ENCODE data around the gene KHK. TPM values are rescaled to one million over a fixed set of nuclear protein-coding genes. Genes with fewer than 3 reads are reported as not detected.

Gene KHK
- total and polyA plus RNA-seq, 2 of the 8 experiments (the other 6 are each of a cell fraction or from before 2014, with no cell fraction given) = 11.0 to 17.7 TPM

GRCh38 chr2:27143285-27143684 lies 56.7 kb downstream of the KHK start:
- H4K91ac ChIP-seq (replicated peaks; ENCODE audit: insufficient read length, low read length) = no peak overlapping the region
- no peaks in the 10 kb centered on the region for H3K36me3 ChIP-seq (ENCODE audit: control insufficient read depth in 2 of 4, insufficient read depth in 4 of 4, low read length in 3 of 4)
- H4K8ac ChIP-seq (ENCODE audit: extremely low read depth, insufficient read depth, low read length) = no peak overlapping the region
- ChIA-PET CTCF (ENCODE audit: partially characterized antibody) (interaction anchor here (1.9 kb wide), 1 partner anchor 49 kb away, joined by 5 read pairs; no protein-coding TSS in a partner anchor), POLR2A (ENCODE audit: partially characterized antibody) (no interaction called here)
- H3K23me2 ChIP-seq (ENCODE audit: low read depth, low read length) = no peaks in the 10 kb centered on the region
- no peak overlapping the region for H2BK15ac ChIP-seq (ENCODE audit: low read length)
- H3K27ac ChIP-seq (ENCODE audit: low read depth, low read length) = no peak overlapping the region
- no peaks in the 10 kb centered on the region for H3K79me1 ChIP-seq (ENCODE audit: low read depth, low read length)
- no peak overlapping the region for H3K4me2 ChIP-seq (ENCODE audit: insufficient read depth in 1 of 2, low read depth in 2 of 2, low read length in 2 of 2)
- no peak overlapping the region for H2AFZ ChIP-seq (ENCODE audit: low read length)
- H3K18ac ChIP-seq (ENCODE audit: extremely low read depth, low read length) = no peak overlapping the region
- no peak overlapping the region for H3K4me3 ChIP-seq (ENCODE audit: extremely low read depth in 1 of 4, insufficient read depth in 2 of 4, low read depth in 3 of 4, low read length in 4 of 4)
- no peak overlapping the region for H3K14ac ChIP-seq (ENCODE audit: insufficient read length)
- no peak overlapping the region for H2BK20ac ChIP-seq (ENCODE audit: low read length)
- H3K9me3 ChIP-seq (ENCODE audit: insufficient read depth in 2 of 2, low read depth in 1 of 2, low read length in 1 of 2) = no peaks in the 10 kb centered on the region
- no peaks in the 10 kb centered on the region for H3K27me3 ChIP-seq (replicated peaks in 1 of 4; ENCODE audit: control insufficient read depth in 3 of 4, extremely low read depth in 1 of 4, insufficient read depth in 3 of 4, low read length in 3 of 4)
- WGBS, 2 experiments (ENCODE audit: extremely low coverage in 1 of 2, insufficient coverage in 1 of 2, insufficient read length in 1 of 2, insufficient replicate concordance in 2 of 2, low coverage in 1 of 2, low lambda C conversion rate in 2 of 2, missing lambda C conversion rate in 1 of 2) = 94% methylated on average over 1 of the region's 1 CpG; no CpG with 5 or more reads in 1 of the 2 experiments
- no peaks in the 10 kb centered on the region for H3K4me1 ChIP-seq (replicated peaks in 1 of 4; ENCODE audit: control insufficient read depth in 3 of 4, insufficient read depth in 4 of 4, low read length in 3 of 4)
- FAIRE-seq = no peak
- no peak overlapping the region for H3K23ac ChIP-seq (ENCODE audit: insufficient read length)
- H4K5ac ChIP-seq (ENCODE audit: insufficient read length, low read depth, low read length) = no peak overlapping the region
- H3K9ac ChIP-seq (replicated peaks in 1 of 4; ENCODE audit: extremely low read depth in 1 of 4, low read depth in 3 of 4, low read length in 3 of 4) = no peak overlapping the region
- H2BK12ac ChIP-seq (ENCODE audit: low read depth, low read length) = no peak overlapping the region
- H3K4ac ChIP-seq (replicated peaks; ENCODE audit: insufficient read length, low read depth, low read length) = no peak overlapping the region
- H3K79me2 ChIP-seq (ENCODE audit: control insufficient read depth in 1 of 2, insufficient read depth in 2 of 2, low read length in 2 of 2) = no peaks in the 10 kb centered on the region
- H2BK120ac ChIP-seq (replicated peaks; ENCODE audit: low read depth, low read length) = no peak overlapping the region
- no peak overlapping the region for H2AK5ac ChIP-seq (ENCODE audit: low read depth, low read length)
- H3K56ac ChIP-seq (replicated peaks; ENCODE audit: insufficient read length, low read depth, low read length) = no peak overlapping the region
- DNase-seq (ENCODE audit: low read depth in 1 of 2, low spot score in 2 of 2) = no peak
- no peak overlapping the region for H2BK5ac ChIP-seq (ENCODE audit: low read depth, low read length)
- H4K20me1 ChIP-seq (replicated peaks in 1 of 2; ENCODE audit: control insufficient read depth in 1 of 2, insufficient read depth in 2 of 2, low read length in 2 of 2) = no peaks in the 10 kb centered on the region
- no peak for TF ChIP-seq RNF2 (IDR thresholded peaks at IDR 0.05; ENCODE audit: borderline replicate concordance, low read depth, low read length, missing control alignments, poor library complexity, severe bottlenecking)
- TF ChIP-seq E2F6 (IDR thresholded peaks at IDR 0.05) = no peak
- TF ChIP-seq CBX8 (IDR thresholded peaks at IDR 0.05; ENCODE audit: borderline replicate concordance, low read depth, low read length) = no peak
- TF ChIP-seq BCL11A (IDR thresholded peaks at IDR 0.05; ENCODE audit: low read depth in 2 of 2, low read length in 2 of 2) = no peak
- TF ChIP-seq SP4 (IDR thresholded peaks at IDR 0.05; ENCODE audit: low read length) = no peak
- TF ChIP-seq EZH2 (IDR thresholded peaks at IDR 0.05; ENCODE audit: low read depth, low read length, severe bottlenecking) = no peak
- no peak for TF ChIP-seq GABPA (IDR thresholded peaks at IDR 0.05; ENCODE audit: borderline replicate concordance, insufficient read depth, low read length)
- no peak for TF ChIP-seq SRF (IDR thresholded peaks at IDR 0.05; ENCODE audit: low read depth, low read length)
- TF ChIP-seq HDAC6 (IDR thresholded peaks at IDR 0.05; ENCODE audit: low read depth, low read length) = no peak
- TF ChIP-seq KDM5A (IDR thresholded peaks at IDR 0.05; ENCODE audit: low read length) = no peak
- no peak for TF ChIP-seq SUZ12 (IDR thresholded peaks at IDR 0.05; ENCODE audit: low read length)
- no peak for TF ChIP-seq SAP30 (IDR thresholded peaks at IDR 0.05; ENCODE audit: insufficient read depth, insufficient replicate concordance, low read length)
- TF ChIP-seq CEBPB (IDR thresholded peaks at IDR 0.05; ENCODE audit: low read depth, low read length) = no peak
- TF ChIP-seq CHD1 (IDR thresholded peaks at IDR 0.05; ENCODE audit: low read depth, low read length) = no peak
